Keratinocyte (primary cell): Measurements from ENCODE around the gene DNAJB2. TPM values are rescaled to one million over a fixed set of nuclear protein-coding genes. Genes with fewer than 3 reads are reported as not detected.

Source experiments
- DNase-seq: peaks from one replicate; pipeline ENCODE4 v3.0.0-alpha.2; 2011; ENCODE audit warnings: low read depth, missing footprints, low spot score
- FAIRE-seq: peaks from 2 replicates; lab custom pipeline; 2011; peaks lifted over from hg19 to GRCh38; lab: Jason Lieb, UNC
- H2AFZ ChIP-seq: 2 replicates; pipeline ENCODE4 v1.6.0; 2012; ENCODE audit warnings: low read length, control low read depth, inconsistent platforms; ENCODE audit not compliant: control insufficient read depth
- H3K27ac ChIP-seq: 2 replicates; pipeline ENCODE4 v1.5.1; 2011; ENCODE audit warnings: low read length; ENCODE audit not compliant: control insufficient read depth, insufficient read depth
- H3K27me3 ChIP-seq: 3 replicates; pipeline ENCODE4 v1.6.0; 2011; ENCODE audit warnings: low read length; ENCODE audit not compliant: control insufficient read depth, insufficient read depth; ENCODE audit errors: extremely low read depth
- H3K36me3 ChIP-seq, 2 experiments: 2 replicates in 1 of 2; 3 replicates in 1 of 2; pipeline ENCODE4 v1.5.1; 2011; ENCODE audit warnings: low read length in 2 of 2, mild to moderate bottlenecking in 1 of 2; ENCODE audit not compliant: control insufficient read depth in 2 of 2, insufficient read depth in 2 of 2; ENCODE audit errors: extremely low read depth in 1 of 2
- H3K4me1 ChIP-seq: 3 replicates; pipeline ENCODE4 v1.5.1; 2011; ENCODE audit warnings: low read length; ENCODE audit not compliant: control insufficient read depth, insufficient read depth; ENCODE audit errors: extremely low read depth
- H3K4me2 ChIP-seq: 3 replicates; pipeline ENCODE4 v1.6.0; 2011; ENCODE audit warnings: low read depth, low read length; ENCODE audit not compliant: control insufficient read depth, insufficient read depth; ENCODE audit errors: extremely low read depth
- H3K4me3 ChIP-seq, 3 experiments: fragments of 200-600 bp in 1 of 3; sonication (generic) in 1 of 3; 2 replicates in 2 of 3; 3 replicates in 1 of 3; pipeline ENCODE4 v1.5.1; 2011 to 2016; ENCODE audit warnings: low read length in 3 of 3, mild to moderate bottlenecking in 3 of 3, control low read depth in 2 of 3, inconsistent platforms in 1 of 3, low read depth in 1 of 3, mixed read lengths in 1 of 3, mixed run types in 1 of 3, moderate library complexity in 1 of 3; ENCODE audit not compliant: control insufficient read depth in 2 of 3, insufficient read depth in 2 of 3; ENCODE audit errors: extremely low read depth in 1 of 3
- H3K79me2 ChIP-seq: 2 replicates; pipeline ENCODE4 v1.6.0; 2012; ENCODE audit warnings: low read length; ENCODE audit not compliant: control insufficient read depth, insufficient read depth
- H3K9ac ChIP-seq: 3 replicates; pipeline ENCODE4 v1.6.0; 2011; ENCODE audit warnings: low read length; ENCODE audit not compliant: control insufficient read depth, insufficient read depth; ENCODE audit errors: extremely low read depth
- H3K9me1 ChIP-seq: 3 replicates; pipeline ENCODE4 v1.6.0; 2011; ENCODE audit warnings: low read length; ENCODE audit not compliant: control insufficient read depth, insufficient read depth; ENCODE audit errors: extremely low read depth
- H3K9me3 ChIP-seq: 2 replicates; pipeline ENCODE4 v1.5.1; 2012; ENCODE audit warnings: low read depth, low read length; ENCODE audit not compliant: control insufficient read depth
- H4K20me1 ChIP-seq: 3 replicates; pipeline ENCODE4 v1.6.0; 2011; ENCODE audit warnings: low read length; ENCODE audit not compliant: control insufficient read depth, insufficient read depth; ENCODE audit errors: extremely low read depth
- EZH2 ChIP-seq: IDR thresholded peaks from one replicate; pipeline ENCODE4 v1.6.1; 2012; ENCODE audit warnings: inconsistent platforms, mild to moderate bottlenecking, low read length, moderate library complexity
- dilution Hi-C: fragments of 300-500 bp; cut with MboI; formaldehyde crosslinking; loops from one replicate; pipeline ENCODE4 v1.7.0; 2020; ENCODE audit warnings: low sequenced_read_pairs; ENCODE audit not compliant: extremely low pct_ligation_motif_present
- polyA plus RNA-seq, 5 experiments: library from polyadenylated mRNA; depleted of rRNA in 3 of 5; stranded (reverse) in 3 of 5; stranded (forward) in 1 of 5; unstranded in 1 of 5; fragments of >200 nt; gene quantifications; 1 replicate in 1 of 5; 2 replicates in 3 of 5; 3 replicates in 1 of 5; pipeline versions ENCODE4 v1.2.1 to v1.2.3, GENCODE V29; 2011 to 2012; ENCODE audit warnings: missing spikeins in 2 of 5, low read depth in 1 of 5, low replicate concordance in 1 of 5
- TF ChIP-seq, protein P1 (sequence below), 3 experiments: IDR thresholded peaks in 1 of 3; conservative IDR thresholded peaks in 1 of 3; optimal IDR thresholded peaks in 1 of 3; 2 replicates in 2 of 3; 3 replicates in 1 of 3; pipeline versions ENCODE3 to v1.5.1; 2011; ENCODE audit warnings: low read length in 3 of 3, mild to moderate bottlenecking in 3 of 3, moderate library complexity in 2 of 3, control low read depth in 1 of 3, inconsistent platforms in 1 of 3; ENCODE audit not compliant: insufficient read depth in 2 of 3; ENCODE audit errors: extremely low read depth in 1 of 3

DNAJB2 gene
- polyA plus RNA-seq, 1 donor (not counting 4 experiments of a cell fraction or from before 2014, with no cell fraction given), result 51.7 TPM

DNA sequence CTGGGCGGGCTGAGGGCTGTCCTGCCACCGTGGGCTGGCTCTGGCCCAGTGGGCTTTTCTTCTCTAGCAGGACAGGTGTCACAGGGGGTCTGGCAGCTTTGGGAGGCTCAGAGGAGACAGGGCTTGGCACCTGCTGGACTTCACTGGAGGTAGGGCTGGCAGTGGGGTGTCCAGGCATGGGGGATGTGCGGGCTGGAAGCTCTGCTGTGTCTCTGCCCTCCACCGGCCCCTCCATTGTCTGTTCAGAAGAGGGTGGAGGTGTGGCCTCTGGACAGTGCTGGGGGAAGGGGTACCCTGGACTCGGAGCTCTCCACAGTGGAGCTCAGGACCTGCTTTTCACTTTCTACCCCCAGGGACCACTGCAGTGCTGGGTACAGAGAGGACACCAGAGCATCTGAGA lies 20.9 kb downstream of the DNAJB2 start:
- H3K79me2 ChIP-seq, result no peaks in the 10 kb centered on the region
- H3K9ac ChIP-seq, result no peak overlapping the region
- no peaks in the 10 kb centered on the region for H3K9me3 ChIP-seq
- no peak for TF ChIP-seq EZH2
- TF ChIP-seq, protein P1, sequence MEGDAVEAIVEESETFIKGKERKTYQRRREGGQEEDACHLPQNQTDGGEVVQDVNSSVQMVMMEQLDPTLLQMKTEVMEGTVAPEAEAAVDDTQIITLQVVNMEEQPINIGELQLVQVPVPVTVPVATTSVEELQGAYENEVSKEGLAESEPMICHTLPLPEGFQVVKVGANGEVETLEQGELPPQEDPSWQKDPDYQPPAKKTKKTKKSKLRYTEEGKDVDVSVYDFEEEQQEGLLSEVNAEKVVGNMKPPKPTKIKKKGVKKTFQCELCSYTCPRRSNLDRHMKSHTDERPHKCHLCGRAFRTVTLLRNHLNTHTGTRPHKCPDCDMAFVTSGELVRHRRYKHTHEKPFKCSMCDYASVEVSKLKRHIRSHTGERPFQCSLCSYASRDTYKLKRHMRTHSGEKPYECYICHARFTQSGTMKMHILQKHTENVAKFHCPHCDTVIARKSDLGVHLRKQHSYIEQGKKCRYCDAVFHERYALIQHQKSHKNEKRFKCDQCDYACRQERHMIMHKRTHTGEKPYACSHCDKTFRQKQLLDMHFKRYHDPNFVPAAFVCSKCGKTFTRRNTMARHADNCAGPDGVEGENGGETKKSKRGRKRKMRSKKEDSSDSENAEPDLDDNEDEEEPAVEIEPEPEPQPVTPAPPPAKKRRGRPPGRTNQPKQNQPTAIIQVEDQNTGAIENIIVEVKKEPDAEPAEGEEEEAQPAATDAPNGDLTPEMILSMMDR (optimal IDR thresholded peaks at IDR 0.05 in 1 of 3, IDR thresholded peaks at IDR 0.05 in 1 of 3, conservative IDR thresholded peaks at IDR 0.05 in 1 of 3; ENCODE audit: extremely low read depth in 1 of 3, insufficient read depth in 2 of 3, low read length in 3 of 3), result no peak
- no peaks in the 10 kb centered on the region for H3K36me3 ChIP-seq
- H3K27ac ChIP-seq, result no peak overlapping the region
- FAIRE-seq (no peak), DNase-seq (no peak)
- no peaks in the 10 kb centered on the region for H4K20me1 ChIP-seq
- H3K4me3 ChIP-seq, result no peak overlapping the region
- H3K4me1 ChIP-seq, result no peaks in the 10 kb centered on the region
- dilution Hi-C loops, result no loop called here
- H3K27me3 ChIP-seq, result peaks cover 45% of the 10 kb centered on the region
- H2AFZ ChIP-seq, result no peak overlapping the region
- no peaks in the 10 kb centered on the region for H3K9me1 ChIP-seq
- no peak overlapping the region for H3K4me2 ChIP-seq

DNA sequence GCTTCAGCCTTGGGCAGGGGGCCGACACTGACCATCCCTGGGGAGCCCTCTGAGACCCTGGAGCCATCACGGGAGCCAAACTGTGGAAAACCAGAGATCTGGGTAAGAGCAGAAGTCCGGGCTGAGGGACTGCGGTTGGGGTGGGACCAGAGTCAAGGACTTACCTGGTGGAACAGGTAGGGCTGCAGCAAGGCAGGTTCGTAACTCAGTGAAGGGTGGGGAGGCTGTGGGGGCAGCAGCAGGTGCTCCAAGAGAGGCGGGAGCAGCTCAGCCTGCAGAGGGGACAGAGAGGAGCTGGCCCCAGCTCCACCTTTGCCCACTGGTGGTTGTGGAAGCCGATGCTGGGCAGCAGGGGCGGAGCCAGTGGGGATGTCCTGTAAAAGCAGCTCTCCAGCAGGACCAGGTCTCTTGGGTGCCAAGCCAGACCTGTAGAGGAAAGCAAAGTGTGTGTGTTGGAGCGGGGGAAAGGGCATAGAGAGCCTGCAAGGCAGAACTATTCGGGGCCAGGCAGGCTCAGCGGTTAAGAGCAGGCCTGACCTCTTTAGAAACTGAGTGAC lies 23.3 kb downstream of the DNAJB2 start:
- H3K9me1 ChIP-seq, result no peaks in the 10 kb centered on the region
- H3K9me3 ChIP-seq, result no peaks in the 10 kb centered on the region
- H2AFZ ChIP-seq, result no peak overlapping the region
- no peak for TF ChIP-seq EZH2
- TF ChIP-seq, protein P1 (optimal IDR thresholded peaks at IDR 0.05 in 1 of 3, IDR thresholded peaks at IDR 0.05 in 1 of 3, conservative IDR thresholded peaks at IDR 0.05 in 1 of 3; ENCODE audit: extremely low read depth in 1 of 3, insufficient read depth in 2 of 3, low read length in 3 of 3), result no peak
- H3K4me2 ChIP-seq, result no peak overlapping the region
- dilution Hi-C loops, result no loop called here
- no peaks in the 10 kb centered on the region for H3K4me1 ChIP-seq
- H4K20me1 ChIP-seq, result no peaks in the 10 kb centered on the region
- H3K79me2 ChIP-seq, result no peaks in the 10 kb centered on the region
- peaks cover 49% of the 10 kb centered on the region for H3K27me3 ChIP-seq
- no peaks in the 10 kb centered on the region for H3K36me3 ChIP-seq
- no peak overlapping the region for H3K4me3 ChIP-seq
- DNase-seq, result no peak
- no peak overlapping the region for H3K9ac ChIP-seq
- H3K27ac ChIP-seq, result no peak overlapping the region
- FAIRE-seq, result no peak
